T-helper 2 cell treated with Interferon-gamma antibody and Interleukin-4, amounts not matched to agents 100 ng/mL and 5 ng/mL, for 36 hours (primary cell): ENCODE data around the gene SPPL3. TPM values are rescaled to one million over a fixed set of nuclear protein-coding genes. Genes with fewer than 3 reads are reported as not detected.

Source experiments
- intact Hi-C: fragments of 100-400 bp; cut with micrococcal nuclease; formaldehyde crosslinking; loops from one replicate; pipeline ENCODE4 v1.15.1; 2023
- total RNA-seq: library from RNA; stranded (reverse); gene quantifications from 2 replicates; pipeline ENCODE4 v1.2.3, GENCODE V29; 2022

The SPPL3 gene
- total RNA-seq, 1 donor from 2014 or later = 33.8 TPM

GRCh38 chr12:120879102-120879501, 25.1 kb downstream of the SPPL3 start:
- intact Hi-C loops = no loop called here

GRCh38 chr12:120874547-120875245, 29.5 kb downstream of the SPPL3 start:
- intact Hi-C loops = no loop called here

GRCh38 chr12:120873226-120873625, 30.9 kb downstream of the SPPL3 start:
- intact Hi-C loops = no loop called here

- intact Hi-C loops = no loop called here
These were observed 31.7 kb downstream of the SPPL3 start for GRCh38 chr12:120872487-120872886.

- intact Hi-C loops = no loop called here
These were observed 33.7 kb downstream of the SPPL3 start for GRCh38 chr12:120870415-120870814.

- intact Hi-C loops = no loop called here
These were observed 34.8 kb downstream of the SPPL3 start for GRCh38 chr12:120869376-120869775.

GRCh38 chr12:120866108-120866507, 38.0 kb downstream of the SPPL3 start:
- intact Hi-C loops = no loop called here

GRCh38 chr12:120865098-120865497, 39.1 kb downstream of the SPPL3 start:
- intact Hi-C loops = no loop called here

- intact Hi-C loops = no loop called here
These were observed 41.5 kb downstream of the SPPL3 start for GRCh38 chr12:120862664-120863063.

- intact Hi-C loops = no loop called here
These were observed 42.9 kb downstream of the SPPL3 start for GRCh38 chr12:120861074-120861795.

- intact Hi-C loops = loop anchor here (10.0 kb wide), 1 partner anchor 46 kb away; the partner anchor contains the start of gene SPPL3
These were observed 45.7 kb downstream of the SPPL3 start for GRCh38 chr12:120858306-120859088.

- intact Hi-C loops = loop anchor here (10.0 kb wide), 1 partner anchor 48 kb away; the partner anchor contains the start of gene SPPL3
These were observed 47.2 kb downstream of the SPPL3 start for GRCh38 chr12:120856980-120857379.

- intact Hi-C loops = loop anchor here (10.0 kb wide), 1 partner anchor 49 kb away; the partner anchor contains the start of gene SPPL3
These were observed 48.2 kb downstream of the SPPL3 start for GRCh38 chr12:120855823-120856588.

GRCh38 chr12:120854804-120855203, 49.4 kb downstream of the SPPL3 start:
- intact Hi-C loops = loop anchor here (10.0 kb wide), 1 partner anchor 50 kb away; the partner anchor contains the start of gene SPPL3

GRCh38 chr12:120853188-120853587, 51.0 kb downstream of the SPPL3 start:
- intact Hi-C loops = loop anchor here (10.0 kb wide), 1 partner anchor 52 kb away; the partner anchor contains the start of gene SPPL3

- intact Hi-C loops = loop anchor here (10.0 kb wide), 1 partner anchor 53 kb away; the partner anchor contains the start of gene SPPL3
These were observed 52.2 kb downstream of the SPPL3 start for GRCh38 chr12:120851944-120852343.

- intact Hi-C loops = loop anchor here (10.0 kb wide), 1 partner anchor 53 kb away; the partner anchor contains the start of gene SPPL3
These were observed 52.7 kb downstream of the SPPL3 start for GRCh38 chr12:120851444-120851843.

- intact Hi-C loops = loop anchor here (10.0 kb wide), 1 partner anchor 55 kb away; the partner anchor contains the start of gene SPPL3
These were observed 54.4 kb downstream of the SPPL3 start for GRCh38 chr12:120849765-120850164.

- intact Hi-C loops = no loop called here
These were observed 56.3 kb downstream of the SPPL3 start for GRCh38 chr12:120847814-120848213.

- intact Hi-C loops = no loop called here
These were observed 56.8 kb downstream of the SPPL3 start for GRCh38 chr12:120847392-120847791.

- intact Hi-C loops = no loop called here
These were observed 57.4 kb downstream of the SPPL3 start for GRCh38 chr12:120846721-120847120.
